H1 (cell line): ENCODE data around the gene CCDC102A. TPM values are rescaled to one million over a fixed set of nuclear protein-coding genes. Genes with fewer than 3 reads are reported as not detected.

Experiments
- CTCF ChIA-PET: fragments of 300-600 bp; sonication (Branson Sonifier 250); formaldehyde crosslinking; loops from one replicate; lab custom pipeline; 2021; ENCODE audit not compliant: partially characterized antibody; lab: Charles Lee
- POLR2A ChIA-PET: fragments of 300-600 bp; sonication (Branson Sonifier 250); formaldehyde crosslinking; loops from one replicate; lab custom pipeline; 2021; ENCODE audit warnings: inconsistent platforms; ENCODE audit not compliant: partially characterized antibody; lab: Charles Lee
- DNase-seq, 2 experiments: peaks; one replicate each; pipeline versions ENCODE4 v3.0.0 to v3.0.0-alpha.2; 2010 to 2022; ENCODE audit warnings: low spot score in 2 of 2, low read depth in 1 of 2, mixed read lengths in 1 of 2
- FAIRE-seq: peaks from 2 replicates; lab custom pipeline; 2011; peaks lifted over from hg19 to GRCh38; lab: Jason Lieb, UNC
- H2AFZ ChIP-seq: 2 replicates; pipeline ENCODE4 v1.8.1; 2012; ENCODE audit warnings: low read length, inconsistent platforms
- H2AK5ac ChIP-seq: 2 replicates; pipeline ENCODE4 v1.6.1; 2013; ENCODE audit warnings: low read depth, low read length
- H2BK120ac ChIP-seq: replicated peaks from 2 replicates; pipeline ENCODE3; 2013; ENCODE audit warnings: low read depth, low read length, inconsistent platforms
- H2BK12ac ChIP-seq: 2 replicates; pipeline ENCODE4 v1.6.1; 2013; ENCODE audit warnings: low read depth, low read length
- H2BK15ac ChIP-seq: 2 replicates; pipeline ENCODE4 v1.6.1; 2013; ENCODE audit warnings: low read length
- H2BK20ac ChIP-seq: 2 replicates; pipeline ENCODE4 v1.6.1; 2013; ENCODE audit warnings: low read length
- H2BK5ac ChIP-seq: 2 replicates; pipeline ENCODE4 v1.6.1; 2013; ENCODE audit warnings: low read depth, low read length
- H3K14ac ChIP-seq: 2 replicates; pipeline ENCODE4 v1.6.1; 2013; ENCODE audit warnings: inconsistent platforms; ENCODE audit not compliant: insufficient read length
- H3K18ac ChIP-seq: 2 replicates; pipeline ENCODE4 v1.6.1; 2013; ENCODE audit warnings: low read length; ENCODE audit errors: extremely low read depth
- H3K23ac ChIP-seq: 2 replicates; pipeline ENCODE4 v1.6.1; 2013; ENCODE audit warnings: inconsistent platforms; ENCODE audit not compliant: insufficient read length
- H3K23me2 ChIP-seq: 2 replicates; pipeline ENCODE4 v1.6.1; 2013; ENCODE audit warnings: low read depth, low read length
- H3K27ac ChIP-seq: 2 replicates; pipeline ENCODE4 v1.6.1; 2011; ENCODE audit warnings: low read depth, low read length, inconsistent platforms
- H3K27me3 ChIP-seq, 4 experiments: replicated peaks in 1 of 4; 1 replicate in 1 of 4; 2 replicates in 3 of 4; pipeline versions ENCODE4 v1.6.1 to v1.8.1; 2011 to 2013; ENCODE audit warnings: low read length in 3 of 4, mild to moderate bottlenecking in 3 of 4, inconsistent platforms in 2 of 4, mixed read lengths in 2 of 4, moderate library complexity in 1 of 4; ENCODE audit not compliant: control insufficient read depth in 3 of 4, insufficient read depth in 3 of 4; ENCODE audit errors: extremely low read depth in 1 of 4
- H3K36me3 ChIP-seq, 4 experiments: 2 replicates each; pipeline versions ENCODE4 v1.6.1 to v1.8.1; 2011 to 2013; ENCODE audit warnings: mild to moderate bottlenecking in 4 of 4, low read length in 3 of 4, moderate library complexity in 2 of 4, control low read depth in 1 of 4, inconsistent platforms in 1 of 4; ENCODE audit not compliant: insufficient read depth in 4 of 4, control insufficient read depth in 2 of 4
- H3K4ac ChIP-seq: replicated peaks from 2 replicates; pipeline ENCODE3; 2013; ENCODE audit warnings: low read length, low read depth, mixed read lengths, inconsistent platforms; ENCODE audit not compliant: insufficient read length
- H3K4me1 ChIP-seq, 4 experiments: replicated peaks in 1 of 4; 1 replicate in 1 of 4; 2 replicates in 3 of 4; pipeline versions ENCODE4 v1.6.1 to v1.8.1; 2011 to 2013; ENCODE audit warnings: low read length in 3 of 4, inconsistent platforms in 2 of 4, mixed read lengths in 1 of 4; ENCODE audit not compliant: insufficient read depth in 4 of 4, control insufficient read depth in 3 of 4
- H3K4me2 ChIP-seq, 2 experiments: 2 replicates each; pipeline versions ENCODE4 v1.6.1 to v1.8.1; 2011 to 2013; ENCODE audit warnings: low read depth in 2 of 2, low read length in 2 of 2, control low read depth in 1 of 2, inconsistent platforms in 1 of 2, mild to moderate bottlenecking in 1 of 2; ENCODE audit not compliant: insufficient read depth in 1 of 2
- H3K4me3 ChIP-seq, 4 experiments: fragments of 200-600, 300-600 bp in 1 of 4; sonication (generic), shearing (Covaris generic), sonication (Bioruptor Twin) in 1 of 4; 2 replicates each; pipeline versions ENCODE4 v1.5.1 to v1.8.1; 2011 to 2016; ENCODE audit warnings: low read length in 4 of 4, low read depth in 3 of 4, control low read depth in 2 of 4, inconsistent platforms in 2 of 4, mild to moderate bottlenecking in 2 of 4, mixed read lengths in 1 of 4, moderate library complexity in 1 of 4; ENCODE audit not compliant: insufficient read depth in 2 of 4; ENCODE audit errors: extremely low read depth in 1 of 4
- H3K56ac ChIP-seq: replicated peaks from 2 replicates; pipeline ENCODE3; 2013; ENCODE audit warnings: low read depth, mild to moderate bottlenecking, mixed read lengths, low read length, inconsistent platforms; ENCODE audit not compliant: insufficient read length
- H3K79me1 ChIP-seq: 2 replicates; pipeline ENCODE4 v1.6.1; 2013; ENCODE audit warnings: low read depth, low read length, control low read depth
- H3K79me2 ChIP-seq, 2 experiments: 2 replicates each; pipeline versions ENCODE4 v1.6.1 to v1.8.1; 2012 to 2013; ENCODE audit warnings: low read length in 2 of 2, mild to moderate bottlenecking in 2 of 2, inconsistent platforms in 1 of 2; ENCODE audit not compliant: insufficient read depth in 2 of 2, control insufficient read depth in 1 of 2
- H3K9ac ChIP-seq, 4 experiments: replicated peaks in 1 of 4; 1 replicate in 1 of 4; 2 replicates in 3 of 4; pipeline versions ENCODE4 v1.6.1 to v1.8.1; 2011 to 2013; ENCODE audit warnings: low read depth in 3 of 4, low read length in 3 of 4, control low read depth in 2 of 4, mild to moderate bottlenecking in 2 of 4, moderate library complexity in 2 of 4, inconsistent platforms in 1 of 4; ENCODE audit errors: extremely low read depth in 1 of 4
- H3K9me3 ChIP-seq, 2 experiments: 2 replicates each; pipeline versions ENCODE4 v1.6.1 to v1.8.1; 2012 to 2013; ENCODE audit warnings: mild to moderate bottlenecking in 2 of 2, moderate library complexity in 2 of 2, control low read depth in 1 of 2, inconsistent platforms in 1 of 2, low read depth in 1 of 2, low read length in 1 of 2, mixed read lengths in 1 of 2; ENCODE audit not compliant: insufficient read depth in 2 of 2
- H4K20me1 ChIP-seq, 2 experiments: replicated peaks in 1 of 2; 2 replicates each; pipeline versions ENCODE3 to v1.8.1; 2011 to 2013; ENCODE audit warnings: inconsistent platforms in 2 of 2, low read length in 2 of 2, mild to moderate bottlenecking in 1 of 2; ENCODE audit not compliant: insufficient read depth in 2 of 2, control insufficient read depth in 1 of 2
- H4K5ac ChIP-seq: 2 replicates; pipeline ENCODE4 v1.6.1; 2013; ENCODE audit warnings: low read length, low read depth, mixed read lengths, inconsistent platforms; ENCODE audit not compliant: insufficient read length
- H4K8ac ChIP-seq: 2 replicates; pipeline ENCODE4 v1.8.0; 2013; ENCODE audit warnings: mild to moderate bottlenecking, moderate library complexity, low read length, inconsistent platforms; ENCODE audit not compliant: insufficient read depth; ENCODE audit errors: extremely low read depth
- H4K91ac ChIP-seq: replicated peaks from 2 replicates; pipeline ENCODE3; 2013; ENCODE audit warnings: low read length, mixed read lengths, inconsistent platforms; ENCODE audit not compliant: insufficient read length
- ASH2L ChIP-seq: fragments of 200-600, 300-600 bp; sonication (generic); IDR thresholded peaks from one replicate; pipeline ENCODE4 v1.7.1; 2017; ENCODE audit warnings: low read length
- BRCA1 ChIP-seq: IDR thresholded peaks from 2 replicates; pipeline ENCODE4 v1.6.1; 2012; ENCODE audit warnings: low read depth, low read length, improper control_type of control experiment
- FOSL1 ChIP-seq: IDR thresholded peaks from 2 replicates; pipeline ENCODE4 v1.6.1; 2011; ENCODE audit warnings: mild to moderate bottlenecking, low read depth, low read length, moderate library complexity; ENCODE audit not compliant: insufficient read depth
- GABPA ChIP-seq: IDR thresholded peaks from 2 replicates; pipeline ENCODE4 v1.6.1; 2011; ENCODE audit warnings: mild to moderate bottlenecking, low read length, moderate library complexity, borderline replicate concordance; ENCODE audit not compliant: insufficient read depth
- HDAC6 ChIP-seq: IDR thresholded peaks from one replicate; pipeline ENCODE4 v1.7.1; 2012; ENCODE audit warnings: low read depth, mild to moderate bottlenecking, inconsistent platforms, low read length, moderate library complexity
- KDM1A ChIP-seq: fragments of 200-600, 300-600 bp; sonication (generic); IDR thresholded peaks from 2 replicates; pipeline ENCODE4 v1.7.1; 2016; ENCODE audit warnings: mild to moderate bottlenecking, low read length, borderline replicate concordance
- MAFK ChIP-seq: IDR thresholded peaks from 2 replicates; pipeline ENCODE4 v1.6.1; 2012; ENCODE audit warnings: low read depth, mild to moderate bottlenecking, improper control_type of control experiment, low read length
- POLR2A ChIP-seq, 2 experiments: IDR thresholded peaks; 1 replicate in 1 of 2; 2 replicates in 1 of 2; pipeline ENCODE4 v1.6.1; 2011; ENCODE audit warnings: low read depth in 2 of 2, low read length in 2 of 2, mild to moderate bottlenecking in 2 of 2; ENCODE audit errors: control extremely low read depth in 1 of 2
- POLR2AphosphoS5 ChIP-seq: IDR thresholded peaks from 2 replicates; pipeline ENCODE4 v1.6.1; 2011; ENCODE audit warnings: low read depth, low read length
- RAD21 ChIP-seq, 2 experiments: IDR thresholded peaks in 1 of 2; conservative IDR thresholded peaks in 1 of 2; 2 replicates each; pipeline ENCODE4 v1.6.1; 2011; ENCODE audit warnings: low read depth in 2 of 2, low read length in 2 of 2, improper control_type of control experiment in 1 of 2, inconsistent platforms in 1 of 2, mild to moderate bottlenecking in 1 of 2, moderate library complexity in 1 of 2
- RNF2 ChIP-seq: fragments of 200-900, 300-1000 bp; sonication (generic); IDR thresholded peaks from 2 replicates; pipeline ENCODE4 v1.7.1; 2016; ENCODE audit warnings: borderline replicate concordance, low read depth, mild to moderate bottlenecking, antibody characterized with exemption, low read length; ENCODE audit not compliant: poor library complexity, severe bottlenecking; ENCODE audit errors: missing control alignments
- SRF ChIP-seq: IDR thresholded peaks from 2 replicates; pipeline ENCODE4 v1.6.1; 2011; ENCODE audit warnings: mild to moderate bottlenecking, low read depth, low read length, moderate library complexity
- WGBS, 2 experiments: shearing (Covaris generic) in 1 of 2; methylation state at CpG; one replicate each; pipeline versions ENCODE4 v1.1.6 to v1.1.7; 2013 to 2015; ENCODE audit warnings: low lambda C conversion rate in 2 of 2, mixed read lengths in 2 of 2, inconsistent platforms in 1 of 2, low coverage in 1 of 2, missing lambda C conversion rate in 1 of 2; ENCODE audit not compliant: insufficient replicate concordance in 2 of 2, insufficient coverage in 1 of 2, insufficient read length in 1 of 2; ENCODE audit errors: extremely low coverage in 1 of 2, missing lambda C conversion rate in 1 of 2; 5-methylcytosine and 5-hydroxymethylcytosine counted together
- polyA plus RNA-seq, 7 experiments: library from polyadenylated mRNA; depleted of rRNA in 3 of 7; stranded (reverse) in 5 of 7; unstranded in 2 of 7; fragments of >200 nt in 5 of 7; fragments of 200-250 nt in 2 of 7; gene quantifications; 1 replicate in 5 of 7; 2 replicates in 1 of 7; 4 replicates in 1 of 7; pipeline versions ENCODE4 v1.2.1 to v1.2.3, GENCODE V29; 2011 to 2013; ENCODE audit warnings: missing spikeins in 2 of 7, mixed read lengths in 2 of 7
- total RNA-seq: library from RNA; stranded (reverse); fragmentation: NEBNext Ultra II Directional; extraction: Animal tissue kit (Norgen Biotek cat#: 25700); gene quantifications from 2 replicates; pipeline ENCODE4 v1.2.1, GENCODE V29; 2021

The CCDC102A gene
- total and polyA plus RNA-seq, 2 of the 8 experiments (the other 6 are each of a cell fraction or from before 2014, with no cell fraction given), result 4.0 to 7.5 TPM

- Histone ChIP-seq H4K91ac (no peak overlapping the region), H4K8ac (no peak overlapping the region), H2AFZ (no peak overlapping the region), H3K4me3 (no peak overlapping the region), H3K27me3 (peaks cover 0 to 5% (median 2%) of the 10 kb centered on the region in 4 experiments; a peak in 3 of 7 replicates), H3K18ac (no peak overlapping the region), H3K9me3 (no peaks in the 10 kb centered on the region), H2BK20ac (no peak overlapping the region), H2BK120ac (no peak overlapping the region), H2BK5ac (no peak overlapping the region), H4K20me1 (peaks cover 0 to 9% of the 10 kb centered on the region in 2 experiments), H3K9ac (no peak overlapping the region), H3K79me2 (no peaks in the 10 kb centered on the region), H3K23ac (no peak overlapping the region), H3K14ac (no peak overlapping the region), H4K5ac (no peak overlapping the region), H3K23me2 (peaks cover 8% of the 10 kb centered on the region; the same call in 1 of the 2 replicates), H3K56ac (no peak overlapping the region), H3K4ac (no peak overlapping the region), H3K36me3 (no peaks in the 10 kb centered on the region), H3K79me1 (no peaks in the 10 kb centered on the region; the same call in none of the 2 replicates), H3K27ac (no peak overlapping the region), H3K4me1 (peaks cover 5 to 25% (median 10%) of the 10 kb centered on the region in 4 experiments), H2AK5ac (no peak overlapping the region), H2BK15ac (no peak overlapping the region), H2BK12ac (no peak overlapping the region), H3K4me2 (no peak overlapping the region)
- POLR2A ChIA-PET, result interaction anchor here (3.2 kb wide), 1 partner anchor 11 kb away, joined by 19 read pairs; no protein-coding TSS in a partner anchor
- DNase-seq, result no peak
- WGBS, 2 experiments, result 89% methylated on average over 7 of the region's 10 CpGs; no CpG with 5 or more reads in 1 of the 2 experiments
- CTCF ChIA-PET, result interaction anchor here (1.4 to 1.8 kb wide), 2 partner anchors 13 to 37 kb away, joined by 4 to 5 read pairs; no protein-coding TSS in a partner anchor
- no peak for FAIRE-seq
- TF ChIP-seq FOSL1 (no peak), POLR2A (IDR thresholded peaks at IDR 0.05; ENCODE audit: control extremely low read depth in 1 of 2, low read depth in 2 of 2, low read length in 2 of 2) (no peak), KDM1A (no peak), POLR2AphosphoS5 (no peak), SRF (no peak), RAD21 (IDR thresholded peaks at IDR 0.05 in 1 of 2, conservative IDR thresholded peaks at IDR 0.05 in 1 of 2; ENCODE audit: low read depth in 2 of 2, low read length in 2 of 2) (no peak), MAFK (no peak), HDAC6 (no peak), ASH2L (no peak), BRCA1 (no peak), RNF2 (no peak), GABPA (no peak)
These were observed 2.9 kb upstream of the CCDC102A start for GRCh38 chr16:57539072-57539796.
